ENCODE data around the gene DDR2. TPM values are rescaled to one million over a fixed set of nuclear protein-coding genes. Genes with fewer than 3 reads are reported as not detected.

The DDR2 gene
- total RNA-seq, 4 donors from 2014 or later = 15.1 to 36.9 (median 20.0) TPM

DNA sequence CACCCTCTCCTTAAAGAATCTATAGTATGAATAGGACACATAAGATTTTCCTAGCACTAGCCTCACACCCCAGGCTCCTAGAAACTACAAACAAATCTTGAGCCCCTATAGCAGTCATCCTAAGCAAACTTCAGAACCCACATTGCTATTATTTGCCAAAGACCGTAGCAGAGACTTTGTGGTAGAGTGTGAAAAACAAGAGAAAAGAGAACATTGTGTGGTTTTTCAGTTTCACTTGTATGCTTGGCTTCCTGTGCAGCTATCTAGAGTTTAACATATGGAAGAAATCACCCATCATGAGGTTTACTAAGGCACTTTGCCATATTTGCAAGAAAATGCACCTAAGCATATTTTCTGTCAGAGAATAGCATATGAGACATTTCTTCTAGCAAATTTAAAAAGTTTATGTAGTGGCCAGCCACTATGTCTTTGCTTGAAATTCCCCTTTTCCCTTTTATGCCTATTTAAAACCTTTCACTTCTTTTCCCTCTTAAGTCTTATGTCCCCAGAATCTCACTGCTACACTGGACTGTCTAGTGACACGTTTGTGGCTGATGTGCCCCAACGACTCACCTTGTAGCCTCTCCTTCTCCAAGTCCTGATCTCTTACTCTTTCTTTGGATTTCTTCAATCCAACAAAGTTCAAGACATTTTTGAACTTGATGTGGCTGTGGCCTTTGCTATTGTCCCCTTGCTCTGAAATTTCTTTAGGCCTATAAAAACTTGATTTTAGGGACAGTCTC lies 203.1 kb downstream of the DDR2 start:
- no peak for DNase-seq (ENCODE audit: low spot score in 2 of 2)
- 52 to 71% methylated on average over 3 of the region's 3 CpGs for WGBS, 2 donors
- intact Hi-C loops (cut with DNase I; ENCODE audit: low total_unique reads) = no loop called here
- TF ChIP-seq, protein P1, sequence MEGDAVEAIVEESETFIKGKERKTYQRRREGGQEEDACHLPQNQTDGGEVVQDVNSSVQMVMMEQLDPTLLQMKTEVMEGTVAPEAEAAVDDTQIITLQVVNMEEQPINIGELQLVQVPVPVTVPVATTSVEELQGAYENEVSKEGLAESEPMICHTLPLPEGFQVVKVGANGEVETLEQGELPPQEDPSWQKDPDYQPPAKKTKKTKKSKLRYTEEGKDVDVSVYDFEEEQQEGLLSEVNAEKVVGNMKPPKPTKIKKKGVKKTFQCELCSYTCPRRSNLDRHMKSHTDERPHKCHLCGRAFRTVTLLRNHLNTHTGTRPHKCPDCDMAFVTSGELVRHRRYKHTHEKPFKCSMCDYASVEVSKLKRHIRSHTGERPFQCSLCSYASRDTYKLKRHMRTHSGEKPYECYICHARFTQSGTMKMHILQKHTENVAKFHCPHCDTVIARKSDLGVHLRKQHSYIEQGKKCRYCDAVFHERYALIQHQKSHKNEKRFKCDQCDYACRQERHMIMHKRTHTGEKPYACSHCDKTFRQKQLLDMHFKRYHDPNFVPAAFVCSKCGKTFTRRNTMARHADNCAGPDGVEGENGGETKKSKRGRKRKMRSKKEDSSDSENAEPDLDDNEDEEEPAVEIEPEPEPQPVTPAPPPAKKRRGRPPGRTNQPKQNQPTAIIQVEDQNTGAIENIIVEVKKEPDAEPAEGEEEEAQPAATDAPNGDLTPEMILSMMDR (IDR thresholded peaks at IDR 0.05) = no peak
- TF ChIP-seq POLR2A (IDR thresholded peaks at IDR 0.05) = no peak
- no peak overlapping the region for H3K4me3 ChIP-seq (ENCODE audit: low read depth, poor library complexity, severe bottlenecking)

Other genes starting within 250 kb of the DDR2 start
- not detected for gene SH2D1B, start 220.3 kb upstream of the DDR2 start, total RNA-seq
- 10 to 100 TPM; 23.4 to 27.1 (median 24.2) TPM for gene UHMK1, start 134.6 kb upstream of the DDR2 start, total RNA-seq
- 10 to 100 TPM; 29.6 to 40.0 (median 31.3) TPM for gene UAP1, start 70.7 kb upstream of the DDR2 start, total RNA-seq
- 10 to 100 TPM; 12.8 to 25.0 (median 17.1) TPM for gene HSD17B7, start 158.2 kb downstream of the DDR2 start, total RNA-seq
- gene CCDC190, start 228.7 kb downstream of the DDR2 start, total RNA-seq = not detected

Data from lower leg skin (tissue), 4 donors.